GM21447 (cell line): Measurements from ENCODE around the gene VPS8.
"Not testable (repeated sequence)": the region's sequence is repeated elsewhere in the genome, so short reads cannot be mapped to it uniquely, and the experiment has no call there.

Source experiments
- ATAC-seq: cut with Tn5 transposase; IDR thresholded peaks from one replicate; pipeline ENCODE4 v1.9.1; 2021; ENCODE audit not compliant: unreplicated experiment

VPS8 gene

DNA sequence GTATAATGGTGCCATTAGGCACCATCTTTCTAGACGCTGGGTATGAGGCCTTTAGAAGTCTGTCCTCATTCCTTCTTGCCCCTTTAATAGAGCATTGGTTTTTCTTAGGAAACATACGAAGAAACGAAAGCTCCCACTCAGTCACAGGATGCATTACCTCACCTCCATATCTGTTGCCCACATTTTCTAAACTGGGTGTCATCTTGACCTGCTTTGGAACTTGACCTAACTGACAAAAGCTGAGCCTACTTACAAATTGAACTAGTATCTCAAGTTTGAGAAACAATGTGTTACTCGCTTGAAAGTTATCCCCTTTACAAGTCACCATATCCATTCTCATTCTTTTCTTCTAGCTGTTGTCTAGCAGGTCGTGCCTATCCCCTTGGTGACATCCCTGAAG, 102.7 kb downstream of the VPS8 start:
- ATAC-seq, result no peak

GRCh38 chr3:184918750-184919149, 106.8 kb downstream of the VPS8 start:
- no peak for ATAC-seq

DNA sequence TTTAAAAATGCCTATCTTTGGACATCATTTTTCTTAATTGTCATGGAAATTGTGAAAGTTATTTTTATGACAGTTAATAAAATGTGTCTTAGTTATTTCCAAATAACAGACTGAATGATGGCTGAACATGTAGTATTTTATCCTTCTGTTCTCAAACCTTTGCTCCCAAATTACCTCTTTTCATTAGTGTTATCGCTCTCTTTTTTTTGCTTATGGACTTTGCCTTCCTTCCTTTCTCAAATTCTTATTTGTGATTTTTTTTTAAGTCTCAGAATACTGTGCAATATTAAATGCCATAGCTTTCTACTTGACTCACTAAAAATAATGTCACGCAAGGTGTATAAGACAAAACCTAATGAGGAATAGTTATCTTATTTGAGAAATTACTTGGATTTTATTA, 107.7 kb downstream of the VPS8 start:
- no peak for ATAC-seq

GRCh38 chr3:184924547-184924946, 112.6 kb downstream of the VPS8 start:
- ATAC-seq, result no peak

GRCh38 chr3:184927796-184928315, 115.9 kb downstream of the VPS8 start:
- ATAC-seq, result no peak

DNA sequence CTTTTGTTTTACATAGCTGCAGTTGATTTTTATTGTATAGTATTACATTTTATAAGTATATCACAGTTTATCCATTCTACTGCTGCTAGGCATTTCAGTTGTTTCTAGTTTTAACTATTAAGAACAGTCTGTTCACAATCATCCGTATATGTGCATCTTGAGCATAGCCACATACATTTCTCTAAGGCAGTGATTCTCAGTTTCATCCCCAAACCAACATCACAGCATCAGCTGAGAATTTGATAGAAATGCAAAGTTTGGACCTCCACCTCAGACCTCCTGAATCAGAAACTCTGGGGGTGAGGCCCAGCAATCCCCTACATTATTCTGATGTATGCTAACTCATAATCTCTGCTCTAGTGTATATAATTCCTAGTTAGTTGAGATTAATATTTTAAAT, 120.8 kb downstream of the VPS8 start:
- no peak for ATAC-seq

DNA sequence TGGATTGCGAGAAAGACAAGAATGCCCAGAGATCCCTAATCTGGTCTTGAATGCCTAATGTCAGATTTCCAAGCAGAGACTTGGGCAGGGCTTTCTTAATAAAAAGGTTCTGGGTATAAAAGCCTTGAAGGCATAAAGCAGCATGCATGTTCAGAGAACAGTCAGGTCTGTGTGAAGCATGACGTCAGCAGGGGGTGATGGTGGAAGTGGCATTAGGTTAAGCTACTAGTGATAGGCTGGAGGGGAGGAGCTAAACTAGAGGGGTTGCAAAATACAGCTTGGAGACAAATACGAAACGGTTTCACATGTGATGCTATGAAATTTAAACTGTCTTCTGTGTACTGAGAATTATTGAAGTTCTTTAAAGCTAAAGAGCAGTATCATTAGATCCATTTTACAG, 125.6 kb downstream of the VPS8 start:
- ATAC-seq, result no peak

- ATAC-seq, result no peak
Observed at GRCh38 chr3:184941408-184941807, 129.4 kb downstream of the VPS8 start.

DNA sequence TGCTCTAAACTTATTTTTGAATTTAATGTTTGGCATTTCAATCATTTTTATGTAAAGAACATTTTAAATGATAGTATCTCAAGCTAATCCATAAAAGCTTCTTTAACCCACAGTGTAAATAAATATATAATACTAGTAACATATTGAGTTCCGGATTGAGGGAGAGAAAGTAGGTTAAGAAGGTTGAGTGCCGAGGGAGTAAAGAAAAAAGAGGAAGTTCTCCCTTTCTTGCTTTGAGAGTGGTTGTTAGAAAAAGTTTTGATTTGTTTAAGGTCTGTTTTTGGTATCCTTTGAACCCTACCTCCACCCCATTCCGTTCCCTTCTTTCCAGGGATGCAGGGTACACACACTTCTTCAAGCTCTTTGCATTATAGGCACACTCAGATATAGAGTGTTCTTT, 130.8 kb downstream of the VPS8 start:
- no peak for ATAC-seq

- no peak for ATAC-seq
Observed at GRCh38 chr3:184944241-184944640, 132.3 kb downstream of the VPS8 start.

GRCh38 chr3:184945886-184946625, 134.1 kb downstream of the VPS8 start:
- no peak for ATAC-seq

DNA sequence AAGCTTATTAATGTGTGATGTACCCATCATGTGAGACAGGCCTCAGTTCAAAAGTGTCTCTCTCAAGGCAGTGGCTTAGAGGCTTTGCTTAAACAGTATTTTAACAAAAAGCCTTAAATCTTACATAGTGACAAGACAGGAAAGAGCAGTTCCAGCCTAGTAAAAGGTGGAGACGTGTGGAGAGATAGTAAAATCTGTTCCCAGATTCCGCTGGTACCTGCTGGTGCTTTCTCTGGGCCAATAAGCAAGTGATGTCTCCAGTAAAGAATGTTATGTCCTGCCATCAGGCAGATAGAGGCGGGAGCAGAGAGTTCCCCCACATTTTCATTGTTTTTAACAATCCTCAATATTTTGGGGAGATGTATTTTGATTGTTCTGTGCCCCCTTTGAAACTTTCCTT, 135.0 kb downstream of the VPS8 start:
- ATAC-seq, result no peak

DNA sequence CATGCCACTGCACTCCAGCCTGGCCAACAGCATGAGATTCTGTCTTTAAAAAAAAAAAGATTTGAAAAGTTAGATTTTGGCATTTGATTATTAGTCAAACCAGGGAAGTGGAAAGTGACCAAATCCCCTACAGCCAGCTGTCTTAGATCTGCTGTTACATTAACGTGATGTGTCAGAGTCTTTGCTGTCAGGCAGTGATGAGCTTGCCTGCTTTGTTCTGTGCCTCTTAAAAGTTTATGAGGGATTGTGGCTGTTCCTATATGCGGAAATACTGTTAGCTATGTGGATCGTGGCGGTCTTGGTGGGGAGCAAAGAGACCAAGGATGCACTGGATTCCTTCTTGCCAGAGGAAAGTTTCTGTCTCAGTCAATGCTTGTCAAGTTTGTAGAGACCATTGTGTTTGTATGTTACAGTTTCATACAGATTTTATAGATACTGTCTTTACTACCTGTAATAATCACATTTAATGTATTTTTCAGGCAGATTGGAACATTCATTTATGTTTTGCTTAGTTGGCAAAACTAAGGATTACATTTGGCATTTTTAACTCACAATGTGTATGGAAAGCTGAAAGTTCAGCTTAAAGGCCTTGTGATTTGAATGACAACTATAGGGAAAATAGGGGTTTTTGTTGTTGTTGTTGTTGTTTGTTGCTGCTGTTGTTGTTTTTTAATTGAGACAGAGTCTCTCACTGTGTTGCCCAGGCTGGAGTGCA, 137.4 kb downstream of the VPS8 start:
- ATAC-seq, result no peak

DNA sequence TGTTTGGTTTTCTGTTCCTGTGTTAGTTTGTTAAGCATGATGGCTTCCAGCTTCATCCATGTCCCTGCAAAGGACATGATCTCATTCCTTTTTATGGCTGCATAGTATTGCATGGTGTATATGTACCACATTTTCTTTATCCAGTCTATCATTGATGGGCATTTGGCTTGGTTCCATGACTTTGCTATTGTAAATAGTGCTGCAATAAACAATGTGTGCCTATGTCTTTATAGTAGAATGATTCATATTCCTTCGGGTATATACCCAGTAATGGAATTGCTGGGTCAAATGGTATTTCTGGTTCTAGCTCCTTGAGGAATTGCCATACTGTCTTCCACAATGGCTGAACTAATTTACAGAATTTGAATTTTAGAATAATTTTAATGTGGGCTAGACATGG, 138.8 kb downstream of the VPS8 start:
- not testable (repeated sequence) for ATAC-seq

DNA sequence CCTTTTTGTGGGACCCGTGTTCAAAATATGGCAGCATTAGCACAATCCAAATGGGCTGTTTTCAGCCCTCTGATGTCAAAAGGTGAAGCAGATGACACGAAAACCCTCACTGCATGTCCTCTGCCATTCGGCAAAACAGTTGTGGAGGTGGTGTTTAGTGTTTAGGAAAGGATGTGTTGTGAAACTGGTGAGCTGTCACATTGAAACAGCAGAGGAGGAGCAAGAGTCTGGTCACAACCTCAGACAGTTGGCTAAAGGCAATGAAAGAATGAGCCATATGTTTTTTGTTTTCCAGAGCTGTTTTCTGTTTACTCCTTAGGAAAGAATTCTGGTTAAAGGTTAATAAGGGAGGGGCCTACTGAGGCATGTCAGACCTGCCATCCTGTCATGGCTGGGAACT, 140.7 kb downstream of the VPS8 start:
- ATAC-seq, result no peak

GRCh38 chr3:184953401-184953800, 141.4 kb downstream of the VPS8 start:
- no peak for ATAC-seq

DNA sequence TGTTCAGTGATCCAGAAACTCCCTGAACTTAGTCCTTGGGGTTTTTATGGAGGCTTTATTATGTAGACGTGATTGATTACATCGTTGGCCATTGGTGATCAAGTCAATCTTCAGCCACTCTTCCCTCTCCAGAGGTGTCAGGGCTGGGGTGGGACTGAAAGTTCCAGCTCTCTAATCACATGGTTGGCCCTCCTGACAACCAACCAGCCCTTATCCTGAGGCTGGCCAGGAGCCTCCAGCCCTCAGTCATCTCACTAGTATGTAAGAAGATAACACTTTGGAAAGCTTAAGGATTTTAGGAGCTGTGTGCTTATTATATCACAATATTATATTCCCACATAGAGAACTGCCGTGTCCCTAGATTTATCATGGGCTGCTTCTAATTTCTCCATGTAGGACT, 142.3 kb downstream of the VPS8 start:
- no peak for ATAC-seq

GRCh38 chr3:184954851-184955250, 142.9 kb downstream of the VPS8 start:
- not testable (repeated sequence) for ATAC-seq

DNA sequence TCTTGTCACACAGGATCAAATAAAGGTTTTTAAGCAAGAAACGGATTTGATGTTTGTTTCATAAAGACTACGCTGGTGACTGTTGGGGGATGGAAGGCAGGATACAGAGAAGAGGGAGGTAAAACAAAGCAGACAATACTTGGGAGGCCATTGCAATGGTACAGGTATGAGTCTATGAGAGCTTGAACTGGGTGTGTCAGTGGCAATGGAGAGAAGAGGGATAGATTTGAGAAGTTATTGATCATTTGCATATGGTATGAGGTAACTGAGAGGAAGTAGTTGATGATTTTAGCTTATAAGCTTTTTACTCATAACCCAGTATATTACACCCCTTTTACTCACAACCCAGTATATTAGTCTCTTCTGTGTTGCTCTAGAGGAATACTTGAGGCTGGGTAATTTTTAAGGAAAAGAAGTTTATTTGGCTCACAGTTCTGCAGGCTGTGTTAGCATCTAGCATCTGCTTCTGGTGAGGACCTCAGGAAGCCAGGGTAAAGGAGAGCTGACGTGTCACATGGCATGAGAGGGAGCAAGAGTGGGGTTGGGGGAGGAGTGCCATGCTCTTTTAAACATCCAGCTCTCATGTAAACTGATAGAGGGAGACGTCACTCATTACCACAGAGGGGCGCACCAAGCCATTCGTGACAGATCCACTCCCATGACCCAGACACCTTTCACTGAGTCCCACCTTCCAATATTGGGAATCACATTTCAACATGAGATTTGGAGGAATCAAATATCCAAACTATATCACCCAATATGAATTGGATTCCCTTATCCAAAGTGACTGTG, 153.9 kb downstream of the VPS8 start:
- ATAC-seq, result no peak

DNA sequence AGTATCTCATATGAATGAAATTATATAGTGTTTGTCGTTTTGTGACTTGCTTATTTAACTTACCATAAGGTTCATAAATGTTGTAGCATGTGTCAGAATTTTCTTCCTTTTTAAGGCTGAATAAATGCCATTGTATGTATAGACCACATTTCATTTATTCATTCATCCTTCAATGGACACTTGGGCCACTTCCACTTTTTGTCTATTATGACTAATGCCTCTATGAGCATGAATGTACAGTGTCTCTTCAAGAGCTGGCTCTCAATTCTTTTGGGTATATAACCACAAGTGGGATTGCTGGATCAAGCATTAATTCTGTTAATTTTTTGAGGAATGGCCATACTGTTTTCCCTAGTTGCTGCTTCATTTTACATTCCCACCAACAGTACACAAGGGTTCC, 156.1 kb downstream of the VPS8 start:
- no peak for ATAC-seq

GRCh38 chr3:184970186-184970585, 158.2 kb downstream of the VPS8 start:
- ATAC-seq, result no peak

DNA sequence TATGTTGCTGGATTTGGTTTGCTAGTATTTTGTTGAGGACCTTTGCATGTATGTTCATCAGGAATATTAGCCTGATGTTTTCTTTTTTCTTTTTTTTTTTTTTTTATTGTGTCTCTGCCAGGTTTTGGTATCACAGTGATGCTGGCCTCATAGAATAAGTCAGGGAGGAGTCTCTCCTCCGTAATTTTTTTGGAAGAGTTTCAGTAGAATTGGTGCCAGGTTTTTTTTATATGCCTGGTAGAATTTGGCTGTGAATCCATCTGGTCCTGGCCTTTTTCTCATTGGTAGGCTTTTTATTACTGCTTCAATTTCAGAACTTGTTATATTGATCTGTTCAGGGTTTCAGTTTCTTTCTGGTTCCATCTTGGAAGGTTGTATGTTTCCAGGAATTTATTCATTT, 165.8 kb downstream of the VPS8 start:
- ATAC-seq, result no peak
